Stomach (tissue), 9 donors: Measurements from ENCODE around the gene KLK14. TPM values are rescaled to one million over a fixed set of nuclear protein-coding genes. Genes with fewer than 3 reads are reported as not detected.
A peak's percentile ranks its signal among the peaks of the same experiment; 100 is the strongest.

ENCODE experiments used
- DNase-seq, 2 donors: peaks; one replicate each; pipeline versions ENCODE4 v3.0.0 to v3.0.0-alpha.2; 2013 to 2019
- H3K27ac ChIP-seq, 5 donors: fragments of 200-600 bp in 4 of 5; sonication (generic) in 4 of 5; one replicate each; pipeline ENCODE4 v1.5.1; 2013 to 2019; ENCODE audit warnings: mild to moderate bottlenecking in 1 of 5, moderate library complexity in 1 of 5
- H3K27me3 ChIP-seq, 3 donors: fragments of 200-600 bp; sonication (generic); one replicate each; pipeline ENCODE4 v1.5.1; 2017 to 2019; ENCODE audit warnings: mixed run types in 1 of 3
- H3K36me3 ChIP-seq, 4 donors: fragments of 200-600 bp; sonication (generic); 1 replicate in 3 of 4; 2 replicates in 1 of 4; pipeline ENCODE4 v1.5.1; 2016 to 2019
- H3K4me1 ChIP-seq, 4 donors: fragments of 200-600 bp; sonication (generic); one replicate each; pipeline ENCODE4 v1.5.1; 2016 to 2019
- H3K4me3 ChIP-seq, 4 donors: fragments of 200-600 bp; sonication (generic) in 3 of 4; one replicate each; pipeline ENCODE4 v1.5.1; 2016 to 2019; ENCODE audit warnings: mild to moderate bottlenecking in 1 of 4
- H3K9me3 ChIP-seq, 4 donors: fragments of 200-600 bp; sonication (generic); one replicate each; pipeline ENCODE4 v1.5.1; 2016 to 2019
- CTCF ChIP-seq, 7 experiments: fragments of 450-650 bp in 4 of 7; fragments of 200-600 bp in 3 of 7; sonication (generic) in 3 of 7; IDR thresholded peaks; one replicate each; pipeline ENCODE4 v1.5.1; 2016 to 2019; ENCODE audit warnings: antibody characterized with exemption in 7 of 7, control low read depth in 2 of 7, mild to moderate bottlenecking in 1 of 7
- EP300 ChIP-seq: sonication (generic); formaldehyde crosslinking; IDR thresholded peaks from one replicate; pipeline ENCODE4 v1.6.1; 2017; ENCODE audit warnings: antibody characterized with exemption
- POLR2A ChIP-seq, 4 donors: fragments of 450-650 bp; IDR thresholded peaks; one replicate each; pipeline ENCODE4 v1.6.1; 2016; ENCODE audit warnings: antibody characterized with exemption in 4 of 4, control low read depth in 2 of 4, mild to moderate bottlenecking in 1 of 4, moderate library complexity in 1 of 4
- POLR2AphosphoS5 ChIP-seq, 3 donors: sonication (generic); formaldehyde crosslinking; IDR thresholded peaks; one replicate each; pipeline ENCODE4 v1.6.1; 2016; ENCODE audit warnings: antibody characterized with exemption in 3 of 3
- WGBS, 5 donors: extraction: QIAGEN DNeasy Blood & Tissue Kit in 3 of 5; methylation state at CpG; one replicate each; pipeline versions ENCODE4 v1.1.5 to v1.1.7; 2013 to 2018; 5-methylcytosine and 5-hydroxymethylcytosine counted together
- intact Hi-C: fragments of 100-400 bp; cut with DNase I; formaldehyde crosslinking; loops from one replicate; pipeline ENCODE4 v1.15.1; 2023; ENCODE audit warnings: low total_unique reads
- polyA plus RNA-seq, 3 donors: library from polyadenylated mRNA; stranded (reverse); fragments of 200-250 nt; gene quantifications; one replicate each; pipeline ENCODE4 v1.2.3, GENCODE V29; 2013
- total RNA-seq, 5 donors: library from RNA; depleted of rRNA; stranded (reverse); fragments of >200 nt; gene quantifications; one replicate each; pipeline versions ENCODE4 v1.1.0 to v1.2.3, GENCODE V29; 2014 to 2016
- donor health status: healthy with polysubstance abuse.
- donor health status: Bipolar disorder and iron deficiency.
- donor health status: healthy.

Gene KLK14
- total and polyA plus RNA-seq, 8 donors: 0.31 to 0.35 TPM; not detected in 6

- intact Hi-C loops: no loop called here
- peak overlapping the region in 3 of 5 donors; percentile 61 to 81 (median 74) for H3K27ac ChIP-seq
- peak overlapping the region in 1 of 4 donors; percentile 9 for H3K4me3 ChIP-seq
- peaks cover 0 to 38% (median 0%) of the 10 kb centered on the region in 3 donors for H3K27me3 ChIP-seq
- H3K4me1 ChIP-seq: peaks cover 0 to 11% (median 4%) of the 10 kb centered on the region in 4 donors
- TF ChIP-seq POLR2A (IDR thresholded peaks at IDR 0.05) (no peak), CTCF (IDR thresholded peaks at IDR 0.05) (no peak), POLR2AphosphoS5 (IDR thresholded peaks at IDR 0.05) (no peak), EP300 (no peak)
- no peaks in the 10 kb centered on the region for H3K36me3 ChIP-seq
- DNase-seq: no peak
- H3K9me3 ChIP-seq: no peaks in the 10 kb centered on the region
- 79 to 87% (median 82%) methylated on average over 9 of the region's 9 CpGs for WGBS, 5 donors
Observed at GRCh38 chr19:51124216-51124615, 41.5 kb upstream of the KLK14 start.

GRCh38 chr19:51123802-51124201 is 41.1 kb upstream of the KLK14 start:
- 80 to 83% (median 82%) methylated on average over 9 of the region's 9 CpGs for WGBS, 5 donors
- H3K27ac ChIP-seq: peak overlapping the region in 3 of 5 donors; percentile 61 to 81 (median 74)
- peaks cover 0 to 9% (median 4%) of the 10 kb centered on the region in 4 donors for H3K4me1 ChIP-seq
- peaks cover 0 to 38% (median 0%) of the 10 kb centered on the region in 3 donors for H3K27me3 ChIP-seq
- no peaks in the 10 kb centered on the region for H3K9me3 ChIP-seq
- no peaks in the 10 kb centered on the region for H3K36me3 ChIP-seq
- H3K4me3 ChIP-seq: peak overlapping the region in 1 of 4 donors; percentile 9
- DNase-seq: no peak
- intact Hi-C loops: no loop called here
- TF ChIP-seq EP300: no peak
- TF ChIP-seq CTCF (IDR thresholded peaks at IDR 0.05): no peak

- no peak for TF ChIP-seq POLR2A (IDR thresholded peaks at IDR 0.05)
- no peak for TF ChIP-seq POLR2AphosphoS5 (IDR thresholded peaks at IDR 0.05)
- no peak for TF ChIP-seq EP300
- no peak for TF ChIP-seq CTCF (IDR thresholded peaks at IDR 0.05)
- no peaks in the 10 kb centered on the region for H3K9me3 ChIP-seq
- intact Hi-C loops: no loop called here
- no peaks in the 10 kb centered on the region for H3K36me3 ChIP-seq
- 48 to 65% (median 50%) methylated on average over 6 of the region's 6 CpGs for WGBS, 5 donors
- H3K27ac ChIP-seq: peak overlapping the region in 3 of 5 donors; percentile 61 to 81 (median 74)
- H3K27me3 ChIP-seq: peaks cover 0 to 38% (median 0%) of the 10 kb centered on the region in 3 donors
- peaks cover 0 to 7% (median 3%) of the 10 kb centered on the region in 4 donors for H3K4me1 ChIP-seq
- H3K4me3 ChIP-seq: no peak overlapping the region
- DNase-seq: peak; percentile 46 to 50
Observed at GRCh38 chr19:51123381-51123800, 40.7 kb upstream of the KLK14 start.

DNA sequence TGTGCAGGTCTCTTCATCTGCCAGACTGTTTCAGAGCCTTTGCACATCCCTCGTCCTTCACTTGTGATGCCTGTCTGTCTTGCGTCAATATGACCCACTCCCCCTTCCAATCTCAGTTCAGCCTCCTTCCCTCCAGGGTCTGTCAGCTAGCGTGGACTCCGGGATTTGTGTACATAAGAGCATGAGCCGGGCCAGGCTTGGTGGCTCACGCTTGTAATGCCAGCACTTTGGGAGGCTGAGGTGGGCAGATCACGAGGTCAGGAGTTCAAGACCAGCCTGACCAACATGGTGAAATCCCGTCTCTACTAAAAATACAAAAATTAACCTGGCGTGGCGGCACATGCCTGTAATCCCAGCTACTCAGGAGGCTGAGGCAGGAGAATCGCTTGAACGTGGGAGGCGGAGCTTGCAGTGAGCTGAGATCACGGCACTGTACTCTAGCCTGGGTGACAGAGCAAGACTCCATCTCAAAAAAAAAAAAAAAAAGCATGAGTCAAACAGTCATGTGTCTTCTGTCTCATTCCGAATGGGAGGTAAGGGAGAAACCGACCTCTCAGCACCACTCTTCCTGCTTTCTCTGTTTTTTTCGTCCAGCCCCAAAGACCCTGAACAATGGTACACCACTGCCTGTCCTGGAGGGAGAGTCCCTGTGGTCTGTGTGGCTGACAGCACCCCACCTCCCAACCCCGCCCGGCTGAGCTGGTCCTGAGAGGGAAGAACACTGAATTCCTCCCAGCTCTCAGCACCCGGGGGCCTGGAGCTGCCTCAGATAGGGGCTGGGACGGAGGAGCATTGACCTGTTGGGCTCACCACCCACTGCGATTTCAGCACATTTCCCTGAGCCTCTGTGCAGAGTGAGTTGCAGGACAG is 39.7 kb upstream of the KLK14 start:
- 59 to 71% (median 68%) methylated on average over 20 to 22 of the region's 22 CpGs for WGBS, 5 donors
- Histone ChIP-seq H3K36me3 (no peaks in the 10 kb centered on the region), H3K4me3 (no peak overlapping the region), H3K4me1 (peaks cover 0 to 7% (median 0%) of the 10 kb centered on the region in 4 donors), H3K27me3 (peaks cover 0 to 43% (median 0%) of the 10 kb centered on the region in 3 donors), H3K27ac (peak overlapping the region in 3 of 5 donors; percentile 61 to 81 (median 74)), H3K9me3 (no peaks in the 10 kb centered on the region)
- intact Hi-C loops: no loop called here
- TF ChIP-seq POLR2AphosphoS5 (IDR thresholded peaks at IDR 0.05) (no peak), CTCF (IDR thresholded peaks at IDR 0.05) (no peak), EP300 (no peak), POLR2A (IDR thresholded peaks at IDR 0.05) (no peak)
- no peak for DNase-seq
